Memory B cell (primary cell): Measurements from ENCODE around the gene DIS3L2.

ENCODE experiments used
- ATAC-seq: fragments of 150-1000 bp; cut with Tn5 transposase; 2 replicates; pipeline ENCODE4 v1.10.0; 2021; ENCODE audit warnings: low read depth, mild to moderate bottlenecking, moderate library complexity
- DNase-seq, 2 donors: peaks; one replicate each; pipeline ENCODE4 v3.0.0; 2022; ENCODE audit warnings: low spot score in 2 of 2
- H3K27ac Mint-ChIP-seq: one replicate; pipeline ENCODE4 v1.8.0; 2022; ENCODE audit warnings: mild to moderate bottlenecking, moderate library complexity, mixed read lengths
- H3K27me3 Mint-ChIP-seq: one replicate; pipeline ENCODE4 v1.8.0; 2022; ENCODE audit warnings: mixed read lengths
- H3K36me3 Mint-ChIP-seq: one replicate; pipeline ENCODE4 v1.8.0; 2022; ENCODE audit warnings: mild to moderate bottlenecking, mixed read lengths
- H3K4me1 Mint-ChIP-seq: one replicate; pipeline ENCODE4 v1.8.0; 2022; ENCODE audit warnings: mixed read lengths
- H3K4me3 Mint-ChIP-seq: one replicate; pipeline ENCODE4 v1.8.0; 2022; ENCODE audit warnings: mild to moderate bottlenecking, moderate library complexity, mixed read lengths
- H3K9me3 Mint-ChIP-seq: one replicate; pipeline ENCODE4 v1.8.0; 2022; ENCODE audit warnings: mixed read lengths

Gene DIS3L2

GRCh38 chr2:232132181-232132580 is 170.7 kb downstream of the DIS3L2 start:
- no peak overlapping the region for H3K4me3 Mint-ChIP-seq
- no peak for ATAC-seq
- no peak for DNase-seq
- no peaks in the 10 kb centered on the region for H3K4me1 Mint-ChIP-seq
- H3K36me3 Mint-ChIP-seq, result peaks cover 21% of the 10 kb centered on the region
- no peak overlapping the region for H3K27ac Mint-ChIP-seq
- no peaks in the 10 kb centered on the region for H3K9me3 Mint-ChIP-seq
- no peaks in the 10 kb centered on the region for H3K27me3 Mint-ChIP-seq

DNA sequence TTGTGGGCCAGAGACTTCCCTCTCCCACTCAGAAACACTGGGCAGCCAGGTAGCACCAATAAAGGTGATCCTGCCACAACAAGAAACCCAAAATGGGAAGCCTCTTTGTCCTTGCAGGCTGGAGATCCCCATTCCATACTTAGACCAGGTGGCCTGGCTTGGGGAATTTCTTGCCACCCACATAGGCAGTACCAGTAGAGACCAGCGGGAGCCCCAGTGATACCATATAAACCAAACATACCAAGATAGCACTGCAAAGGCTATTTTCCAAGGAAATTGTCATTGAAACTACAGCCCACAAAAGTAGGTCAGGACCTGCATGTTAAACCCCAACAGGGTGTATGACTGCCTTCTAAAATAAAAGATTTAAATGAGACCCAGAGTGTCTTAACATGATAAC is 171.6 kb downstream of the DIS3L2 start:
- ATAC-seq (no peak), DNase-seq (no peak)
- Mint-ChIP-seq H3K27me3 (no peaks in the 10 kb centered on the region), H3K36me3 (peaks cover 16% of the 10 kb centered on the region), H3K9me3 (no peaks in the 10 kb centered on the region), H3K27ac (no peak overlapping the region), H3K4me1 (no peaks in the 10 kb centered on the region), H3K4me3 (no peak overlapping the region)

DNA sequence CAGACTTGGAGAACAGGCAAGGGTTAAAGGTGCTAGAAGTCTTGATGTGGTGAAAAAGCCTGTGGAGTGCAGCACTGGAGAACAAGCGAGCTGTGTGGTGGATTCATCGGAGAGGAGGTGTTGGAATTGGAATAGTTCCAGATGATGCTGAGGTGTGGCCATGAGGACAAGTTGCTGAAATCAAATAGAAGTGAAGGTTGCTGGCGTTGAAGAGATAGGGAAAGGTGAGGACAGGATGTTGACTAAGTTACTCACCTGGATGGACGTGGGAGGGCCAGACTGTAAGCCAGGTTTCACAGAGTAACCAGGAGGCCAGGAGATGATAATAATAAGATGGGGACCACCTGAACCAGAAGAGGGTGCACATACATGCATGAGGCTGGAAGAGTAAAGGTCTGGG is 173.4 kb downstream of the DIS3L2 start:
- Mint-ChIP-seq H3K27ac (no peak overlapping the region), H3K4me1 (peaks cover 5% of the 10 kb centered on the region), H3K36me3 (peaks cover 18% of the 10 kb centered on the region), H3K9me3 (no peaks in the 10 kb centered on the region), H3K4me3 (no peak overlapping the region), H3K27me3 (no peaks in the 10 kb centered on the region)
- DNase-seq (no peak), ATAC-seq (no peak)

DNA sequence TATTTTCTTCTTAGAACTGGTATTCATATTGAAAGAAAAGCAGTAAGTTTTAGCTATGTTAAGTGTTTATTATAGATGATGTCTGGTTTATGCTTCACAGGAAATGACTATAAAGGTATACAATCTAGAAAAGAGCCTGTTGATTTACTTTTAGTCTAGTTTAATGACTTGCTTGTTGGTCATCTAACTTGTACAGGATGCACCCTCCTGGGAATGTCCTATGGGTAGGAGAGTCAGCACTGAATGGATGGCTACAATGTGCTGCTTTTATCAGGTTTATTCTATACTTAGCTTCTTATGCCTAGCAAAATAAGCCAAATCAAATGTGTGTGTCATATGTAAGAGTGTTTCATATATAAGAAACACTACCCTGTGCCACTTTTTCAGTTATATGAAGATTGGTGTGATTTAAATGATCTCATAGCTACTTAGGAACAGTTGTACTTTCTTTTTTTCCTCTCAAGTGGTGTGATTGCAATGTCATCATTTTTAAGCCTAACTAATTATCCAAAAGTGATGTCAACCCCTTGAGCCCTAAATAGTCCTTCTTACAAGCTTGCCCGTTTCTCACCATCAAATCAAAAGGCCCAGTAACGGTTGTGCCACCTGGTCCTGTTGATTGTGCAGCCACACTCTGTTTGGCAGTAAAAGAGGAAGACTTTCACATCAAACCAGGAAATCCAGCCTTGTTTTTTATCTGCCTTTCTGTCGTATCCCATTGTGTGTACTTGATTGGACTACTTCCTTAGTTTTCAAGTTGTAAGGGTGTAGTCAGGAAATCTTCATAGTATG is 176.0 kb downstream of the DIS3L2 start:
- H3K9me3 Mint-ChIP-seq, result no peaks in the 10 kb centered on the region
- H3K4me1 Mint-ChIP-seq, result peaks cover 5% of the 10 kb centered on the region
- no peak overlapping the region for H3K27ac Mint-ChIP-seq
- no peak for DNase-seq
- H3K27me3 Mint-ChIP-seq, result no peaks in the 10 kb centered on the region
- H3K4me3 Mint-ChIP-seq, result no peak overlapping the region
- no peak for ATAC-seq
- H3K36me3 Mint-ChIP-seq, result peaks cover 9% of the 10 kb centered on the region

DNA sequence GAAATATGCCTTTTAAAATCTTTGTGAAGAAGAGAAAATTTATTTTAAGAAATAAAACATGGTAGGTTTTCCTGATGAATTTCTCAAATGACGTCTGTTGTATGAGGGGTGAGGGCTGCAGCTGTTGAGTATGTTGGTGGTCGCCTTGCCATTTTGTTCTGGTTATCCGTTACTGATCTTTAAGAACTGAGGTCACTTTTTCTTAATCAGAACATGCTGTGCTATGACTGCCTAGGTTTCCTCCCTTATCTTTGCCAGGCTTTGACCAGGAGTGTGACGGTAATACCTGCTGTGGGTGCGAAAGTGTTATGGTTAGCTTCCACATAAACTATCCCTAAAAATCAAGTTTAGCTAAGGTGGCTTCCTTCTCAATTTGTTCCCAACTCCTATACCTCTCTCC is 176.9 kb downstream of the DIS3L2 start:
- Mint-ChIP-seq H3K9me3 (no peaks in the 10 kb centered on the region), H3K27me3 (no peaks in the 10 kb centered on the region), H3K27ac (no peak overlapping the region), H3K4me3 (no peak overlapping the region), H3K4me1 (peaks cover 5% of the 10 kb centered on the region), H3K36me3 (peaks cover 7% of the 10 kb centered on the region)
- ATAC-seq (no peak), DNase-seq (no peak)

DNA sequence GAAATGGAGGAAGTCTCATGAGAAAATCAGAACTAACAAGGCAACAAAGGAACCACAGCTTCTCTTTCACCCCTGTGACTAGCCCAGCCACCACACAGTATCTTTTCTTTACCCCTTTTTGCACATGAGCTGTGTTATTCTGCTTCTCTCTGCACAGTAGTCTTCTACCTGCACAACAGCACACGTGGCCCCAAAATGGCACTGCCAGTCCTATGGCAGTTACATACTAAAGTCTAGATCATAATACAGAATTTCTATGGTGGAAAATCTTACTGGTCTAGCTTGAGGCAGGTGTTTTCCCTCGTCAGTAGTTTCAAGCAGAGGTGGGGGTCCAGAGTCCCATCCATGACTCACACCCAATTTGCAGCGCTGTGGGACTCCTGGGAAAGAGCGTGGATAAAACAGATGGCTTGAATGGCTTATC is 177.7 kb downstream of the DIS3L2 start:
- Mint-ChIP-seq H3K27ac (no peak overlapping the region), H3K36me3 (peaks cover 6% of the 10 kb centered on the region), H3K9me3 (no peaks in the 10 kb centered on the region), H3K27me3 (no peaks in the 10 kb centered on the region), H3K4me3 (no peak overlapping the region), H3K4me1 (peaks cover 5% of the 10 kb centered on the region)
- no peak for DNase-seq
- no peak for ATAC-seq

DNA sequence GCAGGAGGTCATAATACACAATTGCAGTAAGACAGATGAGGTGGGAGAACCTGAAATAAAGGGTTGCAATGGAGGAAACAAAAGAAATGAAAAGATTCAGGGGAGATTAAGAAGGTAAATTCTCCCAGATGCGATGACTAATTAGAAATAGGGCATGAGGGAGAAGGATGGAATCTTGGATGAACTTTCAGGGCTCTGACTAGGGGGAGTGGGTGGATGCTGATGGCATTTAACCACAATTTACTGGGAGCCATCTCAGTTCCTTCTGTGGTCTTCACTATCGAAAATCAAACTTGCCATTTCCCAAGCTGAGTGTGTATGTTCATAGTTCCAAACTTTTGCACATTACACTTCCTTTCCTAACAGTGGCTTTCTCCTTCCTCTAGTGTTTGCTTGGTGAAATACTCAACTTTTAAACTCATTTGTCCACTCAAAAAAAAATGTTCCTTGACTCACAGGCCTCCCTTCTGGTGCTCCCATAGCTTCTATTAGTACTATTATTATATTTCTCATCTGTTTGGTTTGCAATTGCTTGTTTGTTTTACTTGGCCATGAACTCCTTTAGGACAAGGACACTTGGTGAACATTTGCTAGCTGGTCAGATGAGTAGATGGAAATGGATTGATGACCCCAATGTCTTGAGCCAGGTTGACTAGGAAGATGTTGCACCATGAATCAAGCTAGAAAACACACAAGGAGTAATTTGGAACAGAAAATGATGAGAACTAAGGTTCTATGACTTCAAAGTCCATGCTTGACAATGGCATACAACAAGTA is 178.5 kb downstream of the DIS3L2 start:
- no peak for ATAC-seq

DNA sequence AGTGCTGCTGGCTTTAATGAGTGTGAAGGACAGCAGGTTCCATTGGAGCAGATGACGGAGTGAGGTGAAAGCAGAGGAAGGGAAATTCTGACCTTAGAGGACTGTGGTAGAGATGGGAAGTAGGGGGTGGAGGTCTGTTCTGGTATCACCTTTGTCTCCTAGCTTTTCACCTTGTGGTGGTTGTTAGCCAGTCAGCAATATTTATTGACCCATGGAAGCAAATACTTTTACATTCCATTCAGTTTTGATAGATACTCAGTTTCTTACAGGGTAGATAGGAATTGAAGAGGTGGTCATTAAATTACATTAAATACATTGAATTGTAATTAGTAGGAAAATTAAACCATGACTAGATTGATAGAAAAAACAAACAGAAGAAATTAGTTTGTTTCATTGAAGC is 180.1 kb downstream of the DIS3L2 start:
- ATAC-seq (no peak), DNase-seq (no peak)
- no peaks in the 10 kb centered on the region for H3K9me3 Mint-ChIP-seq
- peaks cover 15% of the 10 kb centered on the region for H3K36me3 Mint-ChIP-seq
- H3K27ac Mint-ChIP-seq, result no peak overlapping the region
- peaks cover 5% of the 10 kb centered on the region for H3K4me1 Mint-ChIP-seq
- H3K4me3 Mint-ChIP-seq, result no peak overlapping the region
- no peaks in the 10 kb centered on the region for H3K27me3 Mint-ChIP-seq

More for the DNA sequence above, 178.5 kb downstream of the DIS3L2 start:
- no peak for DNase-seq
- H3K27me3 Mint-ChIP-seq, result no peaks in the 10 kb centered on the region
- no peak overlapping the region for H3K4me3 Mint-ChIP-seq
- no peaks in the 10 kb centered on the region for H3K9me3 Mint-ChIP-seq
- H3K36me3 Mint-ChIP-seq, result peaks cover 11% of the 10 kb centered on the region
- H3K4me1 Mint-ChIP-seq, result peaks cover 5% of the 10 kb centered on the region
- no peak overlapping the region for H3K27ac Mint-ChIP-seq

DNA sequence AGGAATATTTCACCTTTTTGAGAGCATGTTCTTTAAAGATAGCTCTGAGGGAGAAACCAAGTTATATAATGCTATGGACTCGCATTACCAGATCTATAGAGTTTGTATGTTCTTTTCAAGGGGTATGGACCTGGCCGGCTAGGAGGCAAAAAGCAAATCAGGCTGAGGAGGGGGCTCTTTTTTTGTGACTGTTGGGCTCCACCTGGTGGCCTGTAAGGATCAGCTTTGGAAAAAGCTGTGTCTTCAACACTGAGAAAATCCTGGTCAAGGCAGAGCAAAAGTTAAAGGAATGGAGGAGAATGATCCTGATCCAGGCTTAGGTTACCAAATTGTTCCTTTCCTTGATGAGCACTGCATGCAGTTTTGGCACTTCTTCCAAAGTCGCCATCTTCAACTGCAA is 180.5 kb downstream of the DIS3L2 start:
- Mint-ChIP-seq H3K27ac (no peak overlapping the region), H3K4me3 (no peak overlapping the region), H3K4me1 (peaks cover 5% of the 10 kb centered on the region), H3K36me3 (peaks cover 15% of the 10 kb centered on the region), H3K9me3 (no peaks in the 10 kb centered on the region), H3K27me3 (no peaks in the 10 kb centered on the region)
- ATAC-seq, result no peak
- no peak for DNase-seq

DNA sequence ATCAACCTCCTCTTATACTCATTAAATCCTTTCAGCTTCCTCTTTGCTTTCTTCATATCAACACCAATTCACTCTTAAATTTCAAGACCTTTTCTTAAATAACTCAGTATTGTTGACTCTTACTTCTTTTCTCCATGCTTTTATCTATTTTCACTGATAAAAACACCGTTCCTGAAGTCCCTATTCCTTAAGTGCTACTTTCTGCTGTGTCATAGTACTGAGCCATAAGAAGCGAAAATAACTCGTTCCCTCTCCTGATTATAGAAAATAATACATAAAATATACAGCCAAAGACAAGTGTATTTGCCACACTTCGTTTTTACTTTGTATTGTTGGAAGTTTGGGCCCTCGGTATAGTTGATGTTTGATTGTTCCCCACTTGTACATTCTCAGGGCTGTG is 181.0 kb downstream of the DIS3L2 start:
- H3K27me3 Mint-ChIP-seq, result no peaks in the 10 kb centered on the region
- H3K9me3 Mint-ChIP-seq, result no peaks in the 10 kb centered on the region
- no peak for DNase-seq
- H3K27ac Mint-ChIP-seq, result no peak overlapping the region
- ATAC-seq, result no peak
- peaks cover 5% of the 10 kb centered on the region for H3K4me1 Mint-ChIP-seq
- H3K4me3 Mint-ChIP-seq, result no peak overlapping the region
- peaks cover 17% of the 10 kb centered on the region for H3K36me3 Mint-ChIP-seq

- Mint-ChIP-seq H3K9me3 (no peaks in the 10 kb centered on the region), H3K27me3 (no peaks in the 10 kb centered on the region), H3K4me3 (no peak overlapping the region), H3K4me1 (no peaks in the 10 kb centered on the region), H3K27ac (no peak overlapping the region), H3K36me3 (peaks cover 18% of the 10 kb centered on the region)
- DNase-seq (no peak), ATAC-seq (no peak)
Measured at GRCh38 chr2:232146294-232146693, 184.8 kb downstream of the DIS3L2 start.

- peaks cover 18% of the 10 kb centered on the region for H3K36me3 Mint-ChIP-seq
- H3K4me3 Mint-ChIP-seq, result no peak overlapping the region
- no peak overlapping the region for H3K27ac Mint-ChIP-seq
- no peaks in the 10 kb centered on the region for H3K4me1 Mint-ChIP-seq
- no peak for ATAC-seq
- DNase-seq, result no peak
- no peaks in the 10 kb centered on the region for H3K9me3 Mint-ChIP-seq
- no peaks in the 10 kb centered on the region for H3K27me3 Mint-ChIP-seq
Measured at GRCh38 chr2:232147440-232148077, 186.0 kb downstream of the DIS3L2 start.

DNA sequence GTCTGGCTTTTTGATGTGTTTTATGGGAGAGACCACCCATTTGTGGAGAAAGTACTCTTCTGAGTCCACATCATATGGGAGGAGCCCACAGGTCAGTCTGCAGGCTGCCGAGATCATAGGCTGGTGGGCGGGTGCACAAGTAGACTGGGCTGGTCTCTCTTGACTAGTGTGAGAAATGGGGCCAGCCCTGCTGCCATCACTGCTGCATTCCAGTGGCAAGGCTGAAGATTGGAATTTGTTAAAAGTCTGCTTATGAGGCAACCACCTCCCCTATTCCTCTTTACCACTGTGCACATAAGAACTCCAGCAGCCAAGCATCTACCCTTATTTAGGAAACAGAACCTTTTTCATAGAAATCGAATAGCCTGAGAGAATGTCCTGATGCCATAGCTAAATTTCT is 200.7 kb downstream of the DIS3L2 start:
- Mint-ChIP-seq H3K9me3 (no peaks in the 10 kb centered on the region), H3K4me1 (no peaks in the 10 kb centered on the region), H3K4me3 (no peak overlapping the region), H3K36me3 (peaks cover 38% of the 10 kb centered on the region), H3K27me3 (no peaks in the 10 kb centered on the region), H3K27ac (no peak overlapping the region)
- DNase-seq, result no peak
- ATAC-seq, result no peak

DNA sequence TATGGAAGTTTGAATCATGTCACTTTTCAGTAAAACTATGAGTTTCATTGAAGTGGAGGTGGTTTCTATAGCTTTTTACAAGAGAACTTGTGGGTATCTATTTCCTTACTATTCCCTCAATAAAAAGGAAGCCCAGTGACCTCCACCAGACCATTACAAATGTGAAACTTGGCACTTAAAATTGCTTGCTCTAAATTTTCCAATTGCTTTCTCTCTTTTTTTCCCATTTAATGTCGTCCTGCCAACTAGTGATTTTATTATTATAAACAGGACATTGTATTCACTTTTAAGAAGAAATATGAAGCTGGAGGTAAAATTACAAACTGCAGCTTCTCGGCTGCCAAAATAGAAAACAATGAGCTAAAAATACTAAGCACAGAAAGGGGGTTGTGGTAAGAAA is 208.9 kb downstream of the DIS3L2 start:
- H3K27me3 Mint-ChIP-seq, result no peaks in the 10 kb centered on the region
- no peak overlapping the region for H3K4me3 Mint-ChIP-seq
- H3K27ac Mint-ChIP-seq, result no peak overlapping the region
- DNase-seq (no peak), ATAC-seq (no peak)
- no peaks in the 10 kb centered on the region for H3K4me1 Mint-ChIP-seq
- H3K36me3 Mint-ChIP-seq, result peaks cover 18% of the 10 kb centered on the region
- H3K9me3 Mint-ChIP-seq, result no peaks in the 10 kb centered on the region
